GM12873 (cell line): ENCODE measurements around the gene KATNBL1.

ENCODE experiments used
- TF ChIP-seq, protein P1 (sequence below): IDR thresholded peaks from 2 replicates; pipeline ENCODE4 v1.5.1; 2012; ENCODE audit warnings: low read depth, mild to moderate bottlenecking, moderate library complexity, low read length, control low read depth; ENCODE audit not compliant: insufficient read depth; ENCODE audit errors: missing control alignments

KATNBL1 gene

DNA sequence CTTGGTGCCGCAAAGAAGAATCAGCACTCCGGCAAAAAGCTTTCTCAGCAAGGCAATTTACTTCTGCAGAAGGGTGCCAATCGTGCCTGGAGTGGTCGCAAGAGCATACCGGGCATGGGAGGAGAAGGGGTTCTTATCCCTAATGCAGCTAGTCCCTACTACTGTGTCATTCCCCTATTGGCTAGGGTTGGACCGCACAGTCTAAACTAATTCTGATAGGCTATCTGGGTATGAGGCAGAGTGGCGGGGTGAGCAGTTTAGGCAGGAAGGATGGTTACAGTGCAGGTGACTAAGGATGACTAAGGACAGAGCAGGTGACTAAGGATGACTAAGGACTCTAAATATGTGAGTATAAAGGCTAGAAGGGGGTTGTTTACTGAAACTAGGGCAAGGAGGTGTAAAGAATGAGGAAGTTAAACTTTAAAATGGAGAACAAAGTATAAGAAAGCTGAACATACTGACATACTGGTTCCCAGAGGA, 55.1 kb downstream of the KATNBL1 start:
- TF ChIP-seq, protein P1, sequence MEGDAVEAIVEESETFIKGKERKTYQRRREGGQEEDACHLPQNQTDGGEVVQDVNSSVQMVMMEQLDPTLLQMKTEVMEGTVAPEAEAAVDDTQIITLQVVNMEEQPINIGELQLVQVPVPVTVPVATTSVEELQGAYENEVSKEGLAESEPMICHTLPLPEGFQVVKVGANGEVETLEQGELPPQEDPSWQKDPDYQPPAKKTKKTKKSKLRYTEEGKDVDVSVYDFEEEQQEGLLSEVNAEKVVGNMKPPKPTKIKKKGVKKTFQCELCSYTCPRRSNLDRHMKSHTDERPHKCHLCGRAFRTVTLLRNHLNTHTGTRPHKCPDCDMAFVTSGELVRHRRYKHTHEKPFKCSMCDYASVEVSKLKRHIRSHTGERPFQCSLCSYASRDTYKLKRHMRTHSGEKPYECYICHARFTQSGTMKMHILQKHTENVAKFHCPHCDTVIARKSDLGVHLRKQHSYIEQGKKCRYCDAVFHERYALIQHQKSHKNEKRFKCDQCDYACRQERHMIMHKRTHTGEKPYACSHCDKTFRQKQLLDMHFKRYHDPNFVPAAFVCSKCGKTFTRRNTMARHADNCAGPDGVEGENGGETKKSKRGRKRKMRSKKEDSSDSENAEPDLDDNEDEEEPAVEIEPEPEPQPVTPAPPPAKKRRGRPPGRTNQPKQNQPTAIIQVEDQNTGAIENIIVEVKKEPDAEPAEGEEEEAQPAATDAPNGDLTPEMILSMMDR, result no peak

DNA sequence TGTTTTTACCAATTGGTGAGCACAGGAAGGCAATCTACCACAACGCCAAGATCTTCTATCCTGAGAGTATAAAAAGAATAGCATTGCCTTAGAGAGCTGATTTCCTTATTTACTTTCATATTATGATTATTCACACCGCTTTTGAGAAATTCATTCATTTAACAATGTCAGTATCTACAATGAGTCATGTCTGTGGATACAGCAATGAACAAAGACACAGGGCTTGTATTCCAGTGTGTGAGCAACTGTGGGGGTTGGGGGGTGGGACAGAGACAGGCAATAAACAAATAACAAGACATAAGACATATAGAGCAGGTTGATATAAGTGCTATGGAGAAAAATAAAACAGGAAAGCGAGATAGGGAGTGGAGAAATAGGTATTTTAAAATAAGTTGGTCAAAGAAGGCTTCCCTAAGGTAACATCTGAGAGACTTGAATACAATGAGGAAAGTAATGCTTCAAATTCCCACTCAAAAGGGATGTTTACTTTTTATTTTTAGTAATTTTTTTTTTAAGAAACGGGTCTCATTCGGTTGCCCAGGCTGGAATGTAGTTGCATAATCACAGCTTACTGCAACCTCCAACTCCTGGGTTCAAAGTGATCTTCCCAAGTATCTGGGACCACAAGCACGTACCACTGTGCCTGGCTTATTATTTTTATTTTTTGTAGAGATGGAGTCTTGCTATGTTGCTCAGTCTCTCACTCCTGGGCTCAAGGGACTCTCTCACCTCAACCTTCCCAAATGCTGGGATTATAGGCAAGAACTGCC, 62.3 kb downstream of the KATNBL1 start:
- TF ChIP-seq, protein P1, result no peak

DNA sequence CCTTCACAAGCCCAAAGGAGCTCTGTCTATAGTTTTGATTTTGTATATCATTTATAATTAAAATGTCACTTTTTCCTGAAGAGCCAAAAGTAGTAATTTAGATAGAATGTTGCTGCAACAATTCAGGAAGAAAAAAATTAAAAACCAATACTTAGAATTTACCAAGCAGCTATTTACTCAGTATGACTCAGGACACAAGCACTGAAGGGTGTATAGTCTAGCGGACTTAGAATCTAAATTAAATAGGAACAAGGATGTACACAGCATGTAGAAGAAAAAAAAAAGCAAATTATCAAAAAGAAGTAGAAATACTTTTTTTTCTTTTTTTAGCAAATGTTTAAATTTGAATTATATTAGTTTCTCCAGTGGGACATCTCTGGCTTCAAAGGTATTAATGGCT, 76.4 kb downstream of the KATNBL1 start:
- TF ChIP-seq, protein P1, result no peak

DNA sequence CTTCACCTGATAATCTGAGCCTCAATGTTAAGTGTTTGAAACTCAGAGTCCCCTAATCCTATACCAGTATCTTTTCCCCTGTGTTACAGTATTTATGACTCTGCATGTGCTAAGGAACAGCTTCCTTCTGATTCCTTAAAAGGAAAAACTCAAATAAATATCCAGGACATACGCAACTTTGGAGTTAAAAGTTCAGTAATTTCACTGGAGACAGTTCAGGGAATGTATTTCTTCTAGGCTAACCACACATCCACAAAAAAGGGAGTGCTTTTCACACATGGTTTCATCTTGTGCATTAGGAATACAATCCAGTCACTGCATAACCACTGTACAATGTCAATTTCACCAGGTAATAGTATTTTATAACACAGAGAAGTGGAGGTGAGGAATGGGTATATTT, 77.0 kb downstream of the KATNBL1 start:
- TF ChIP-seq, protein P1, result no peak

DNA sequence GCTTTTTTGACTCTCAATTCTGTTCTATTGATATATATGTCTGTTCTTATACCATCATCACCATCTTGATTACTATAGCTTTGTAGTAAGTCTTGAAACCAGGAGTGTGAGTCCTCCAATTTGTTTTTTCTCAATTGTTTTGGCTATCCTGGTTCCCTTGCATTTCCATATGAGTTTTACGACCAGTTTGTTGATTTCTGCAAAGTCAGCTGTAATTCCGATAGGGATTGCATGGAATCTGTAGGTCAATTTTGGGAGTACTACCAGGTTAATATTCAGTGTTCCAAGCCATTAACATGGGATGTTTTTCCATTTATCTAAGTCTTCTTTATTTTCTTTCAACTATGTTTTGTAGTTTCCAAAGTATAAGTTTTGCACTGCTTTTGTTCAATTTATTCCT, 81.0 kb downstream of the KATNBL1 start:
- TF ChIP-seq, protein P1, result no peak

DNA sequence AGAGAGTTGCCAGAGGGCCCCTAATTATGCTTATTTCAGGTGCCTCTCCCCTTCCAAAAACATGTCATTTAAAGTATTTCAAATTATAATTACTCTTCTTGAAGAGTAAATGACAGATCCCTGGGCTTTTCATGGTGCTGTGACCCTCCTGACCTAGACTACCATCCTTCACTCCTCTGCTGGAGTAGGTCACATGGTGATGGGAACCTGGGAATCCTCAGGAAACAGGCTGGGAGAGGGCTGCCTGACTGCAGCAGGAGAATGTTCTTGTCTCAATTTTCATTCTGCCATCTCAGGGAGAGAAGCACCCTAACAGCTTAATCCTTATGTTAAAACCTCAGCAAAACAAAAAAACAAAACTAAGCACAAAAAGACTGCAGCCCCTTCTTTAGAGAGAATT, 83.4 kb downstream of the KATNBL1 start:
- TF ChIP-seq, protein P1, result no peak

DNA sequence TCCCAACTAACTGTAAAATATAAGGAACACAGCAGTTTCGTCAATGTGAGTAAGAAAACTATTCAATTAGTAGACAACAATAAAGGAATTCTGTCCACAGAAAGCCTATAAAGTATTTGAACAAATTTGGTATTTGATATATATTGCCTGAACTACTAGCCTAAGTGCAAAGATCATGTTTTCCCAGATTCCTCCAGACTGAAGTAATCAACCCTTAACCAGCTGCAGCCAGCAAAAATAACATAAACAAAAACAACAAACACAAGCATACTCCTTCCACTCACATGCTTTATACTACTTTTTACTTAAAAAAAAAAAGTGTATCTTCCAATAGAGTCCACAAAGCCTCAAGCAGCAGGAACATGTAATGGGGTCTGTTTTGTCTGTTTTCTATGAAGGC, 84.0 kb downstream of the KATNBL1 start:
- TF ChIP-seq, protein P1, result no peak
